Skeletal muscle tissue (tissue), 4 donors: ENCODE results near the gene FXYD4. TPM values are rescaled to one million over a fixed set of nuclear protein-coding genes. Genes with fewer than 3 reads are reported as not detected.
"Not testable (repeated sequence)": the region's sequence is repeated elsewhere in the genome, so short reads cannot be mapped to it uniquely, and the experiment has no call there.

Experiments
- H3K27ac ChIP-seq: one replicate; pipeline ENCODE4 v1.7.0; 2013; ENCODE audit warnings: mild to moderate bottlenecking, low read depth, low read length, inconsistent platforms
- H3K27me3 ChIP-seq, 3 donors: one replicate each; pipeline ENCODE4 v1.7.0; 2013; ENCODE audit warnings: low read length in 3 of 3; ENCODE audit not compliant: control insufficient read depth in 3 of 3, insufficient read depth in 3 of 3
- H3K36me3 ChIP-seq, 3 donors: one replicate each; pipeline ENCODE4 v1.7.0; 2013; ENCODE audit warnings: low read length in 3 of 3; ENCODE audit not compliant: control insufficient read depth in 3 of 3, insufficient read depth in 3 of 3
- H3K4me1 ChIP-seq, 3 donors: one replicate each; pipeline ENCODE4 v1.7.0; 2013; ENCODE audit warnings: low read length in 3 of 3, mild to moderate bottlenecking in 3 of 3; ENCODE audit not compliant: control insufficient read depth in 3 of 3, insufficient read depth in 3 of 3
- H3K4me3 ChIP-seq, 3 donors: one replicate each; pipeline ENCODE4 v1.7.0; 2013; ENCODE audit warnings: low read length in 3 of 3
- H3K9ac ChIP-seq, 3 donors: one replicate each; pipeline ENCODE4 v1.7.0; 2013; ENCODE audit warnings: low read length in 3 of 3, mild to moderate bottlenecking in 3 of 3, moderate library complexity in 2 of 3, low read depth in 1 of 3
- H3K9me3 ChIP-seq, 3 donors: one replicate each; pipeline ENCODE4 v1.7.0; 2013; ENCODE audit warnings: low read length in 3 of 3; ENCODE audit not compliant: control insufficient read depth in 3 of 3
- total RNA-seq: library from RNA; depleted of rRNA; stranded (reverse); fragments of >200 nt; gene quantifications from one replicate; pipeline ENCODE4 v1.2.3, GENCODE V29; 2014
- donor health status: Osteomylitis.

Gene FXYD4
- total RNA-seq, 1 donor from 2014 or later: not detected

DNA sequence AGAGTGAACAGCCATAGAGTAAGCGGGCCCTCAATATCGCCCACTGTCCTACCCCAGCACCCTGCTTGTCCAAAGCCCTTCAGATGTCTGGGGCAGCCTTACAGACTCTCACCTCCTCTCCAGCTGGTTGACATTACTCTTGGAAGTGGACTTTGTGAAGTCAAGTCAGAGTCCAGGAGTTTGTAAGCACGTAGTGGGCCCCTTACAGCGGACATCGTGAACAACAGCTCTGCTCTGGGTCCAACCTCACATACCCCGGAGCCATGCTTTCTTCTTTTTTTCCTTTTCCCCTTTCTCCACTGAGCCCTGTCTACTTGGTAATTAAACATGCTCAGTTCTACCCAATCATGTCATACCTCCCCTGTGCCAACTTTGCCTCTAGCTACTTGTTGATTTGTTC, 20.1 kb downstream of the FXYD4 start:
- peaks cover 17 to 29% (median 21%) of the 10 kb centered on the region in 3 donors for H3K4me1 ChIP-seq

GRCh38 chr10:43392748-43393147, 21.3 kb downstream of the FXYD4 start:
- Histone ChIP-seq H3K36me3 (peaks cover 32 to 51% (median 43%) of the 10 kb centered on the region in 3 donors), H3K4me1 (peaks cover 19 to 31% (median 23%) of the 10 kb centered on the region in 3 donors)

More for the DNA sequence above, 20.1 kb downstream of the FXYD4 start:
- H3K4me3 ChIP-seq: no peak overlapping the region
- peaks cover 45 to 64% (median 55%) of the 10 kb centered on the region in 3 donors for H3K36me3 ChIP-seq
- H3K9me3 ChIP-seq: no peaks in the 10 kb centered on the region
- H3K27ac ChIP-seq: no peak overlapping the region
- H3K9ac ChIP-seq: no peak overlapping the region
- H3K27me3 ChIP-seq: no peaks in the 10 kb centered on the region

DNA sequence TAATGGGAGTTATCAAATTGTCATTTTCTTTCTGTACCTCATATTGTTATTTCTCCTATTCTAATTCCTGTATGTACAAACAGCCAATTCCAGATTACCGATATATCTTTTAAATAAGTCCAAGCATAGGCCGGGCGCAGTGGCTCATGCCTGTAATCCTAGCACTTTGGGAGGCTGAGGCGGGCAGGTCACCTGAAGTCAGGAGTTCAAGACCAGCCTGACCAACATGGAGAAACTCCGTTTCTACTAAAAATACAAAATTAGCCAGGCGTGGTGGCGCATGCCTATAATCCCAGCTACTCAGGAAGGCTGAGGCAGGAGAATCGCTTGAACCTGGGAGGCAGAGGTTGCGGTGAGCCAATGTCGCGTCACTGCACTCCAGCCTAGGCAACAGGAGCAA, 21.8 kb downstream of the FXYD4 start:
- Histone ChIP-seq H3K4me1 (peaks cover 24 to 35% (median 27%) of the 10 kb centered on the region in 3 donors), H3K36me3 (peaks cover 29 to 47% (median 43%) of the 10 kb centered on the region in 3 donors)
- not testable (repeated sequence) for H3K9ac ChIP-seq, H3K4me3 ChIP-seq, H3K27ac ChIP-seq, H3K9me3 ChIP-seq, H3K27me3 ChIP-seq

More at GRCh38 chr10:43392748-43393147, 21.3 kb downstream of the FXYD4 start:
- Histone ChIP-seq H3K9ac (no peak overlapping the region), H3K27ac (no peak overlapping the region), H3K9me3 (no peaks in the 10 kb centered on the region), H3K27me3 (no peaks in the 10 kb centered on the region), H3K4me3 (no peak overlapping the region)

DNA sequence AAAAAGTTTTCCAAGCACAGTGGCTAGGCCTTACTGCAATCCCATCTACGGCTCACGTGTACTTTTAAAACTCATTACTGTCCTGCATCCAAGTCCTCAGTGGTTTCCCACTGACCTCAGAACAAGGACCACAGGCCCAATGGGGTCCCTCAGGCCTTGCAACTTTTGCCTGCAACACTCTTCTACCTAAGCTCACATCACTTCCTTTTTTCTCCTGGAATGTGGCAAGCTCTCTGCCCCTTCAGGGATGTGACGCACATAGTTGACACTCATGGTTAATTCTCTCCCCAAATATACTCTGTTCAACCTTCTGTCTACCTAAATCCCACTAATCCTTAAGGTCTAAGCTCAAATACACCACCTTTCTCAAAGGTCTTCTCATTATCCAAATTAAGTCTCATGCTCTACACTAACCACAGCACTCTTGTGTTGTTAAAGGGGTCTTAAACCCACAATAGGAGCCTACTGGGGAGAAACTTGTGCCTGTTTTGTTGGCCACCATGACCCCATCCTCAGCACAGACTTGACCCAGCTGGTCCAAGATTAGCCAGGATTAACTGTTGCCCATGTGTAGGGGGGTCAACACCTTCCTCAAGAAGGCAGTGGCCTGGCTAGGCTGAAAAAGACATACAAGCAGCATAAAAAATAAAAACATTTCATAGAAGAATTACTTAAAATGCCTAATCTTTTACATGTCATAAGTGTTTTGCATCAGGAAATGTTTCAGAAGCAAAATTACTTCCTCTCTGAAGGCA, 22.3 kb downstream of the FXYD4 start:
- H3K4me3 ChIP-seq: no peak overlapping the region
- no peak overlapping the region for H3K27ac ChIP-seq
- peaks cover 29 to 41% (median 29%) of the 10 kb centered on the region in 3 donors for H3K4me1 ChIP-seq
- no peaks in the 10 kb centered on the region for H3K9me3 ChIP-seq
- H3K9ac ChIP-seq: no peak overlapping the region
- H3K36me3 ChIP-seq: peaks cover 23 to 41% (median 37%) of the 10 kb centered on the region in 3 donors
- H3K27me3 ChIP-seq: no peaks in the 10 kb centered on the region

GRCh38 chr10:43394868-43395267, 23.4 kb downstream of the FXYD4 start:
- Histone ChIP-seq H3K27ac (no peak overlapping the region), H3K4me3 (no peak overlapping the region), H3K4me1 (peaks cover 30 to 50% (median 32%) of the 10 kb centered on the region in 3 donors), H3K9me3 (no peaks in the 10 kb centered on the region), H3K9ac (no peak overlapping the region), H3K27me3 (no peaks in the 10 kb centered on the region), H3K36me3 (peaks cover 25 to 41% (median 28%) of the 10 kb centered on the region in 3 donors)

- Histone ChIP-seq H3K4me3 (peak overlapping the region; percentile 71 to 79 (median 73)), H3K27me3 (no peaks in the 10 kb centered on the region), H3K9ac (peak overlapping the region; percentile 74 to 85 (median 83))
Measured at GRCh38 chr10:43395571-43396060, 24.2 kb downstream of the FXYD4 start.

GRCh38 chr10:43396061-43396927, 24.9 kb downstream of the FXYD4 start:
- no peaks in the 10 kb centered on the region for H3K27me3 ChIP-seq
- H3K27ac ChIP-seq: peak overlapping the region; percentile 95
- H3K9ac ChIP-seq: peak overlapping the region; percentile 74 to 85 (median 83)
- peaks cover 21 to 30% (median 26%) of the 10 kb centered on the region in 3 donors for H3K36me3 ChIP-seq
- no peaks in the 10 kb centered on the region for H3K9me3 ChIP-seq
- H3K4me1 ChIP-seq: peaks cover 30 to 42% (median 30%) of the 10 kb centered on the region in 3 donors
- H3K4me3 ChIP-seq: peak overlapping the region; percentile 71 to 79 (median 73)

More at GRCh38 chr10:43395571-43396060, 24.2 kb downstream of the FXYD4 start:
- Histone ChIP-seq H3K36me3 (peaks cover 24 to 34% (median 27%) of the 10 kb centered on the region in 3 donors), H3K9me3 (no peaks in the 10 kb centered on the region), H3K4me1 (peaks cover 30 to 46% (median 31%) of the 10 kb centered on the region in 3 donors), H3K27ac (peak overlapping the region; percentile 95)

DNA sequence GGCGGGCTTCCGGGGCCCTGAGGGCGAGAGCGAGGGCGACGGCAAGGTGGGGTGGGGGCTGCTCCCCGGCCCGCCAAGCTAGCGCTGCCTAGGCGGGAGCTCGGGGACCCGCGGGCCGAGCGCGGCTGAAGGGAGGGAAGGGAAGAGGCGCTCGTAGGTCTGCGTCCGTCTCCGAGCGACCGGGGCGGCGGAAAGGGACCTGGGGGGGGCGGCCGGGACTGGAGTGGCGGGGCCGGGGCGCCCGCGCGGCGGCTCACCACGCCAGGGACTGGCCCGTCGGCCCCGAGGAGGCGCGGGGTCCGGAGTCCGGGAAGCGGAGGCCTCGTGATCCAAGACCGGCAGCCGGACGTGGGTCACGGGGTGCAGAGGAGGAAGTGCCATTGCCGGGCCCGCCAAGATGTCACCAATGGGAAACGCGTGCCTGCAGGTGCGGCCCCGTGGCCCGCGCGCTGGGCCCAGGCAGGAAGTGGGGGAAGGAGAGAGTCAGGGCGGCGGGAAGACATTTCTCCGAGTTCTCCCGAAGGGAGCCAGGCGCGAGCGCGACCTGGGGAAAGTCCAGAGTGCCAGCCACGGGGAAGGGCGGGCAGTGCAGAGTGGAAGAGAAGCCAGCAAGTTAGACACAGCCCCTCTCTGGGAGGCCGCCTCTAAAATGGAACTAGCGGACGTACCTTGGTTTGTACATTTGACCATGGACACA, 25.6 kb downstream of the FXYD4 start:
- Histone ChIP-seq H3K36me3 (peaks cover 16 to 23% (median 18%) of the 10 kb centered on the region in 3 donors), H3K9ac (peak overlapping the region; percentile 82 to 85 (median 83)), H3K4me3 (peak overlapping the region; percentile 71 to 78 (median 76)), H3K9me3 (no peaks in the 10 kb centered on the region), H3K27me3 (no peaks in the 10 kb centered on the region), H3K4me1 (peaks cover 34 to 48% (median 35%) of the 10 kb centered on the region in 3 donors), H3K27ac (peak overlapping the region; percentile 95)

- H3K27me3 ChIP-seq: no peaks in the 10 kb centered on the region
- no peak overlapping the region for H3K27ac ChIP-seq
- H3K9me3 ChIP-seq: no peaks in the 10 kb centered on the region
- no peak overlapping the region for H3K4me3 ChIP-seq
- no peak overlapping the region for H3K9ac ChIP-seq
- H3K4me1 ChIP-seq: peaks cover 32 to 57% (median 40%) of the 10 kb centered on the region in 3 donors
- H3K36me3 ChIP-seq: peaks cover 4 to 15% (median 7%) of the 10 kb centered on the region in 3 donors
Measured at GRCh38 chr10:43398939-43399319, 27.5 kb downstream of the FXYD4 start.
